AG04450 (cell line): ENCODE results near the gene YIPF3. TPM values are rescaled to one million over a fixed set of nuclear protein-coding genes. Genes with fewer than 3 reads are reported as not detected.

ENCODE experiments used
- CTCF ChIA-PET: fragments of 300-600, 350-600 bp; formaldehyde crosslinking; extraction: SDS; loops from one replicate; lab custom pipeline; 2022; ENCODE audit warnings: antibody characterized with exemption, inconsistent platforms; lab: Charles Lee
- POLR2A ChIA-PET: fragments of 350-600 bp; formaldehyde crosslinking; extraction: SDS; loops from one replicate; lab custom pipeline; 2021; ENCODE audit warnings: antibody characterized with exemption, inconsistent platforms; lab: Yijun Ruan, JAX
- DNase-seq: peaks from one replicate; pipeline ENCODE4 v3.0.0-alpha.2; 2011; ENCODE audit warnings: low read depth, low spot score
- H3K27ac ChIP-seq: one replicate; pipeline ENCODE4 v1.5.1; 2012; ENCODE audit warnings: low read depth, low read length, control low read depth
- H3K27me3 ChIP-seq: one replicate; pipeline ENCODE4 v1.6.0; 2012; ENCODE audit warnings: low read length; ENCODE audit not compliant: control insufficient read depth, insufficient read depth
- H3K4me3 ChIP-seq: 2 replicates; pipeline ENCODE4 v1.5.1; 2011; ENCODE audit warnings: mild to moderate bottlenecking, low read depth, low read length, control low read depth
- H3K9me3 ChIP-seq: 2 replicates; pipeline ENCODE4 v1.5.1; 2012; ENCODE audit warnings: low read length; ENCODE audit not compliant: control insufficient read depth, insufficient read depth
- polyA plus RNA-seq: library from polyadenylated mRNA; depleted of rRNA; stranded (reverse); fragments of >200 nt; gene quantifications from 2 replicates; pipeline ENCODE4 v1.2.3, GENCODE V29; 2011
- TF ChIP-seq, protein P1 (sequence below): IDR thresholded peaks from 2 replicates; pipeline ENCODE4 v1.5.1; 2011; ENCODE audit warnings: low read depth, low read length, control low read depth, inconsistent platforms

Gene YIPF3
- polyA plus RNA-seq, 1 experiment, result 262 TPM

DNA sequence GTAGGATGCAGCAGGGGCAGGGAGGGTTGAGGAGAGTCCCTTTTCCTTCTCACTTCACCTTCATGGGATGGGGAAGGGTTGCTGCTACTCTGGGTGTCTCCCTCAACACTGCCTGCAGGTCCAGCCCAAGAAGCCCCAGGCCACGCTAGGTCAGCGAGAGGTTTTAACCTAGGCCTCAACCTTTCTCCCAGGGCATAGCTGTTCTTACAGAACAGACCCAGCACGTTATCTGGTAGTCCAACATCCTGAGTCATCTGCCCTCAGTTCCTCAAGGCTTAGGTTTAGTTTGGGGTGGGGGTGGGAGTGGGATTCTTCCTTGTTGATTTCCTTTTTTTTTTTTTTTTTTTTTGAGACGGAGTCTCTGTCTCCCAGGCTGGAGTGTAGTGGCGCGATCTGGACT, 22.4 kb downstream of the YIPF3 start:
- CTCF ChIA-PET, result interaction anchor here (0.5 to 6.6 kb wide), 4 partner anchors 13 to 233 kb away, joined by 3 to 54 read pairs (median 5); partner anchors contain the start of gene LRRC73
- H3K9me3 ChIP-seq, result no peaks in the 10 kb centered on the region; the same call in 1 of the 2 replicates
- no peak for DNase-seq
- H3K27me3 ChIP-seq, result no peaks in the 10 kb centered on the region
- no peak overlapping the region for H3K27ac ChIP-seq
- TF ChIP-seq, protein P1, sequence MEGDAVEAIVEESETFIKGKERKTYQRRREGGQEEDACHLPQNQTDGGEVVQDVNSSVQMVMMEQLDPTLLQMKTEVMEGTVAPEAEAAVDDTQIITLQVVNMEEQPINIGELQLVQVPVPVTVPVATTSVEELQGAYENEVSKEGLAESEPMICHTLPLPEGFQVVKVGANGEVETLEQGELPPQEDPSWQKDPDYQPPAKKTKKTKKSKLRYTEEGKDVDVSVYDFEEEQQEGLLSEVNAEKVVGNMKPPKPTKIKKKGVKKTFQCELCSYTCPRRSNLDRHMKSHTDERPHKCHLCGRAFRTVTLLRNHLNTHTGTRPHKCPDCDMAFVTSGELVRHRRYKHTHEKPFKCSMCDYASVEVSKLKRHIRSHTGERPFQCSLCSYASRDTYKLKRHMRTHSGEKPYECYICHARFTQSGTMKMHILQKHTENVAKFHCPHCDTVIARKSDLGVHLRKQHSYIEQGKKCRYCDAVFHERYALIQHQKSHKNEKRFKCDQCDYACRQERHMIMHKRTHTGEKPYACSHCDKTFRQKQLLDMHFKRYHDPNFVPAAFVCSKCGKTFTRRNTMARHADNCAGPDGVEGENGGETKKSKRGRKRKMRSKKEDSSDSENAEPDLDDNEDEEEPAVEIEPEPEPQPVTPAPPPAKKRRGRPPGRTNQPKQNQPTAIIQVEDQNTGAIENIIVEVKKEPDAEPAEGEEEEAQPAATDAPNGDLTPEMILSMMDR, result no peak
- POLR2A ChIA-PET, result interaction anchor here (2.1 kb wide), 1 partner anchor 17 kb away, joined by 6 read pairs; the partner anchor contains the start of gene TJAP1
- H3K4me3 ChIP-seq, result no peak overlapping the region

DNA sequence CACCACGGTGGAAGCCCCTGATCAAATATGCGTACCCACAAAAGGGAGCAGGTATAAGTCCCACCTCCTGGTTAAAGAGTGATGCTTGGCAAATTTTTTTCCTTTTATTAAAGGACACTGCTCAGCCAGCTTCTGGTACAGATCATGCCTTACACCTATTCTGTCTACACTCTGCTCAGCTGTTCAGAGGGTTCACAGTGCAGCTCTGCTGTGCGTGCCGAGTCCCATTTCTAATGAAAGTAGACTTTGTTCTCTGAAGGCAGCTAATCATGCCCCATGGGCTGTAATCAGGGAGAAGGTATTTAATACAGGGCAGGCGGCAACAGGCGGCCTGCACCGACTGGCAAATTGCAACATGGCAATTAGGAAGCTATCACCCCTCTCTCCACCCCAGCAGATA, 22.9 kb downstream of the YIPF3 start:
- H3K4me3 ChIP-seq, result no peak overlapping the region

DNA sequence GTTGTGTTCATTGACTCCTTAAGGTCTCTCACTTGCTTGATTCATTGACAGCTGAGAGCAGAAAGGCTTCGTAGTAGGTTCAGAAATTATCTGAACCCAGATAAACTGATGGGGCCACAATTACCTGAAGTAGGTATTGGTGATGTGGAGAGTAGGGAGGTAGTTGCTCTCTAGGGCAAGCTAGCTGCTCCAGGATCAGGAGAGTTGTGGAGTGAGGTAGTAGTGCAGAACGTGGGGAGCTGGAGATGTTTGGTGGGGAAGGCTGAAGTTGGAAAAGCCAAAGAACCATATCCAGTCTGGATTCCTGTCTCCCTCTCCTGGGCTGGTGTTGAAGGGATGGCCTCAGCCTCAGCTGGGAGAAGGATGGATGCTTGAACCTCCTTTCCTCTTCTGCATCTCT, 23.5 kb downstream of the YIPF3 start:
- POLR2A ChIA-PET, result interaction anchor here (2.1 kb wide), 1 partner anchor 16 kb away, joined by 6 read pairs; the partner anchor contains the start of gene TJAP1
- H3K9me3 ChIP-seq, result no peaks in the 10 kb centered on the region; the same call in 1 of the 2 replicates
- H3K27me3 ChIP-seq, result no peaks in the 10 kb centered on the region
- DNase-seq, result no peak
- TF ChIP-seq, protein P1, result no peak
- no peak overlapping the region for H3K27ac ChIP-seq
- no peak overlapping the region for H3K4me3 ChIP-seq
- CTCF ChIA-PET, result interaction anchor here (0.9 to 6.6 kb wide), 3 partner anchors 15 to 107 kb away, joined by 3 to 54 read pairs (median 3); partner anchors contain the start of gene LRRC73

More for the DNA sequence above, 22.9 kb downstream of the YIPF3 start:
- ChIA-PET CTCF (interaction anchor here (0.6 to 6.6 kb wide), 3 partner anchors 14 to 232 kb away, joined by 3 to 54 read pairs (median 7); partner anchors contain the start of gene LRRC73), POLR2A (interaction anchor here (2.1 kb wide), 1 partner anchor 16 kb away, joined by 6 read pairs; the partner anchor contains the start of gene TJAP1)
- no peaks in the 10 kb centered on the region for H3K27me3 ChIP-seq
- H3K27ac ChIP-seq, result no peak overlapping the region
- TF ChIP-seq, protein P1, result no peak
- DNase-seq, result no peak
- H3K9me3 ChIP-seq, result no peaks in the 10 kb centered on the region; the same call in 1 of the 2 replicates

DNA sequence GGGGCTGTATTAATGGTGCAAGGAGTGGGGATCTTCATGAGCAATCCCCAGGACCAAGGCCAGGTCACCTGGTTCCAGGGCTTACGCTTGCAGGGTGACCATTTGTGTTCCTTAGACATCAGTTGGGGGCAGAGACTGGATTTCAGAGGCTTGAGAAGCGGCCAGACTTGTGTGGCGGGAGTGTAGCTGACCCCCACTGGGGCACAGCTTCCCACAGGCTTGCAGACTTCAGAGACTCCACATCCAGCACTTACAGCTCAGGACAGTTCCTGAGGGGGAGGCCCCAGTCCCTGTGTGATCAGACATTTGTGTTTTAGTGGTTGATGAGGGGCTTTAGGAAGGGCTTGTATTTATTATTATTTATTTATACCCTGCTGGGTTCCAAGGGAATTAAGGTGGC, 24.1 kb downstream of the YIPF3 start:
- Histone ChIP-seq H3K27ac (peak overlapping the region; percentile 73), H3K9me3 (no peaks in the 10 kb centered on the region; the same call in 1 of the 2 replicates), H3K27me3 (no peaks in the 10 kb centered on the region), H3K4me3 (peak overlapping the region; percentile 25; the same call in 1 of the 2 replicates)
- TF ChIP-seq, protein P1, result no peak
- no peak for DNase-seq
- ChIA-PET CTCF (interaction anchor here (1.4 to 6.6 kb wide), 3 partner anchors 14 to 106 kb away, joined by 3 to 54 read pairs (median 18); partner anchors contain the start of gene LRRC73), POLR2A (interaction anchor here (0.9 to 1.0 kb wide), 2 partner anchors 18 to 55 kb away, joined by 4 read pairs; partner anchors contain the start of gene LRRC73)
